Stimulated activated CD8-positive, alpha-beta memory T cell treated with anti-CD3 and anti-CD28 coated beads, Interleukin-12 subunit alpha, Interleukin-12 subunit beta, amount 100 ng/mL, for 4 hours (primary cell): ENCODE data around the gene OR2T1.
"Not testable (repeated sequence)": the region's sequence is repeated elsewhere in the genome, so short reads cannot be mapped to it uniquely, and the experiment has no call there.

Source experiments
- DNase-seq: peaks from one replicate; pipeline ENCODE4 v3.0.0-alpha.2; 2020; ENCODE audit warnings: low read depth

Gene OR2T1

DNA sequence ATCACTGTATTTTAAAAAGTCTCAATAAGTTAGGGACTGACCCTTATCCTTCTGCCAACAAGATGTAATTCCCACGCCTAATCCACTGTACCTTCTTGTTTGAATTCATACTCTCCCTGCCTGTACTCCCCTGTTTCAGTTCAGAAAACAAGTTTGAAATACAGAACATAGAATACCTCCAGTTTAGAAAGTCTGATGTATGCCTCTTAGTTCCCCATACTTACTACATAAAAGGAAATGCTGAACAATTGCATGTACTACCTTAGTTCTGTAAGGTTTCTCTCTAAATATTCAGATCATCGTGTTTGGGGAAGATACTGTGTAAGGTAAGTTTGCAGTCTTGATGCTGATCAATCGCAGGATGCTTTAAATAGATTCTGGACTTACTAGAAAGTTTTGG is 33.5 kb downstream of the OR2T1 start:
- not testable (repeated sequence) for DNase-seq

DNA sequence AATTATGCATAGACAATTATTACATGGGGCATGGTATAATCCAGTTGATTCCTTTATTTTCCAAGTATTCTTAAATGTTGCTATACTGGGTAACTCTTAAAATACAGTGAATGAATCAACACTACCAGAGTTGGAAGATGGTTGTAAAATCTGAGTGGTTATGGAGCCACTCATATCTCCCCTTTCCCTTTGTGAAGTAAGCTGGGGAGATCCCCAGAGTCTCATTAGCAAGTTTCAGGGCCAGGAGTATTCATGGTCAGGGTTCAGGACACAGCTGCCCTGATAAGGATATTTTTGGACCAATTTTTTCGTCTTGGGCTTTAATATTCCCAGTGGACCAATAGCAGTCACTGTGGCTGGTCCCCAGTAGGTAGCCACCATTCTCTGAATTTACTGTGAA is 35.8 kb downstream of the OR2T1 start:
- DNase-seq = not testable (repeated sequence)

DNA sequence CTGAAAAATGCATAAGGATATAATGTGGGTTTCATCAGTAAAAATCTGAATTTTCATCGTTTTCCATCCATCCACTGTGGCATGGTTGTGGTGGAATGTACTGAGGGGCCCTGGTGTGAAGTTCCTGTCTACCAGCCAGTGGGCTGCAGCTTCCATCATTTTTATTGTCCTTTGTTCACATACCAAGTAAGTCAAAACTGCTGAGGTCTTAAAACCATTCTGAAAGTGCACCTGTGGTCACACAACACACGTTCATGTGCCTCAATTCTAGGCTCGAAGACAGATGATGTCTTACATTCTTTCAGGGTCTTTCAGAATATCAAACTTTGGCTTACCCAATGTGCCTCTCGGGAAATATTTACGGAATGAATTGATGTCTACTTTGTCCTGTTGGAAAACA is 36.4 kb downstream of the OR2T1 start:
- not testable (repeated sequence) for DNase-seq

DNA sequence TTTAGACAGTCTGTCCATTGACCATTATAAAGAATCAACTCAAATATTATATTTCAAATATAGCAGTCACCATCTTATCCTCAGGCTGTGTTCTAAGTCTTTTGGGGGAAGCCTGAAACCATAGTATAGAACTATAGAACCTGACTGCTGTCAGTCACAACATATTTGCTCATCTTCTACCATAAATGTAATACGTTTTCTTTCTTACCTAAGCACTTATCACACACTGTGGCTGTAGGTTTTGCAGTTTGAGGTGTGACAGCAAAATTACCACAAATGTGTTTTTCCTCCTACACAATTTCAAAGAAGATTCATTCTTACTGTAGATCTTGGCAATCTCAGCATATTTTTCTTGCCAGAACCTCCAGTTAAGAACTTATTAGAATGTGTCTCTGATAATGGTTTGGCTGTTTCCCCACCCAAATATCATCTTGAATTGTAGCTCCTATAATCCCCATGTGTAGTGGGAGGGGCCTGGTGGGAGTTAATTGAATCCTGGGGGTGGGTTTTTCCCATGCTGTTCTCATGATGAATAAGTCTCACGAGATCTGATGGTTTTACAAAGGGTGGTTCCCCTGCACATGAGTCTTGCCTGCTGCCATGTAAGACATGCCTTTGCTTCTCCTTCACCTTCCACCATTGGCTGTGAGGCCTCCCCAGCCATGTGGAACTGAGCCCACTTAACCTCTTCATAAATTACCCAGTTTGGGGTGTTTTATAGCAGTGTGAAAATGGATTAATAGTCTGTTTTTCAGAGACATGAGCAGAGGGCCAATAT is 39.8 kb downstream of the OR2T1 start:
- not testable (repeated sequence) for DNase-seq

DNA sequence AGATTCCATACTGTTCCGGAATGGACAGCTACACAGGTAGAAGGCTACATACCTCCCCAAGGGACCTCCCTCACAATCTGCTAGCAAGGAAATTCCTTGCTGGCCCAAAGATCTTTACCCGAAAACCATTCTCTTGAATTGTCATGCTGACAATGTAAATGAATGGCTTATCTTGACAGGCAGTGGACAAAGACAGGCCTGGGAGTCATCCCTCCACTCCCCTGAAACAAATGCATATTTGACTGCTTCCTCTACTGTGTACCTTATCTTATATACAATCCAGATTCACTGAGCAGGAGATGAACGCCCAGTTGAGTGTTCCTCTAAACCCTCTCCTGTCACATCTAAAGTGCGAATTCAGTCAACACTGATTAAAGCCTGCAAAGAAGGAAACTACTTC is 41.8 kb downstream of the OR2T1 start:
- not testable (repeated sequence) for DNase-seq

DNA sequence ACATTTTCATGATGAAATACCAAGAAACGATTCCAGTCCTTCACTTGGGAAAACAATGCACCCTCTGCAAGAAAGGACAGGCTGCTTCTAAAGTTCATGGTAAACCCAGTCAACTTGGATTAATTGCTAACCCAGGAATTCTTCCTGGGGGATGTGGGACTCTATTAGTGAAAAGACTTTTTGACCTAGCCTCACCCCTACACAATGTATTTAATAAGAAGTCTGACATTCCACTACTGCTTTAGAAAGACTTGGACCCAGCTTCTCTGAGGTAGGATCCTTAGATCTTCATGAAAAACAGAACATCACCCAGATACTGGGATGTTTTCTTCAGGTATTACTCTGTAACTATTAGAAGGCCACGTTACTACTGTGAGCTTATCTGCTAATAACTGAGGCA is 42.6 kb downstream of the OR2T1 start, which contains the start of gene OR2T2:
Gene OR2T2 (plus strand): TSS at position 239 of the 400 bp plus-strand sequence. CDS start 7,161 bp downstream, outside the sequence.
- not testable (repeated sequence) for DNase-seq

DNA sequence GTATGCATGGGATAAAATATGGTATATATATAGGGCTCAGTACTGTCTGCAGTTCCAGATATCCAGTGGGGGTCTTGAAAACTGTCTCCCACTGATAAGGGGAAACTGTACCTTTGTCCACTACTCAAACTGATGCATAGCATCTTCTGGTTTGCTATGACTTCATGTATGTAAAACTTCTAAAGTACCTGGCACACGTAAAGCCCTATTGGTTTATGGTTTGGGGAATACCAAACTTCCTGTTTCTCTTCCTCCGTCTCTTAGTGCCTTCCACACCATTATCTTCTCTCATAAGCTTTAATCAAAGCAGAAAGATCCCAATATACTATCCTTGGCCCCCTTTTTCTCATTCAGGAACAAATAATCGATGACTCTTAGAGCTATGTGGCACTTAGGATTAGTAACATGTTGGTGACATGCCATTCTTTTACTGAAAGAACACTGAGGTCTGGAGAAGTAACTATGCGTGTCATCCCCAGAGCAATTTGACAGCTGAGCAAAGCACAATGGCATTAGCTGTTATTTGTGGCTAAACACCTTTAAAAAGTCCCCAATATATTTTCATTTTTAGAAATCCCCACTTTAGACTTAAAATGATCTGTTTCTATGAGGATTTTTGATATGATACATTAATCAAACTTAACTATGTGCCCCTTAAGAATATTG is 45.7 kb downstream of the OR2T1 start:
- not testable (repeated sequence) for DNase-seq

DNA sequence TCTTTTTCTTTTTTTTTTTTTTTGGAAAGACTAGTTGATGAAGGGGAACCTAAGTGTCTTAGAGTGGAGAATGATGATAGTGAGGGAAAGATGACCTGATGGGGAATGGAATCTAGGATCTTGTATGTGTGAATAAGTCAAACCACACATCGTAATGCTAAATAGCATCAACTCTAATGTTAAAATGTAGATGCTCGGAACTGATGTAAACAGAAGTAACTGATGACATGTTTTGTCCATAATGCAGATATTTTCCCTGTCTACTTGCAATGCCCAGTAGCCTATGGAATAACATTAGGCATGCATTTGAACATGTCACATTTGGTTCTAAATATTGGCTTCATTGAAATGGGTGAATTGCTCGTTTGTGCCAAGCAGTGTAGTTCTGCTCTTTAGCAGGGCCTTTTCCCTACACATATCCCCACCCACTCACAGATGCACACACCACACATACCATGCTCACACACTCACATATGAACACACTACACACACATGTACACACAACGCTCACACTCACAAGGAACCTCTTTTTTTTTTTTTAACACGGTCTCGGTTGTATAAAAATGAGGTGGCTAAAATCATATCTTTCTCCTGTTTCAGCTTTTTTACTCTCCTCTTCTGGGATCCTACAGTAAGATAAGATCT is 47.1 kb downstream of the OR2T1 start:
- not testable (repeated sequence) for DNase-seq

DNA sequence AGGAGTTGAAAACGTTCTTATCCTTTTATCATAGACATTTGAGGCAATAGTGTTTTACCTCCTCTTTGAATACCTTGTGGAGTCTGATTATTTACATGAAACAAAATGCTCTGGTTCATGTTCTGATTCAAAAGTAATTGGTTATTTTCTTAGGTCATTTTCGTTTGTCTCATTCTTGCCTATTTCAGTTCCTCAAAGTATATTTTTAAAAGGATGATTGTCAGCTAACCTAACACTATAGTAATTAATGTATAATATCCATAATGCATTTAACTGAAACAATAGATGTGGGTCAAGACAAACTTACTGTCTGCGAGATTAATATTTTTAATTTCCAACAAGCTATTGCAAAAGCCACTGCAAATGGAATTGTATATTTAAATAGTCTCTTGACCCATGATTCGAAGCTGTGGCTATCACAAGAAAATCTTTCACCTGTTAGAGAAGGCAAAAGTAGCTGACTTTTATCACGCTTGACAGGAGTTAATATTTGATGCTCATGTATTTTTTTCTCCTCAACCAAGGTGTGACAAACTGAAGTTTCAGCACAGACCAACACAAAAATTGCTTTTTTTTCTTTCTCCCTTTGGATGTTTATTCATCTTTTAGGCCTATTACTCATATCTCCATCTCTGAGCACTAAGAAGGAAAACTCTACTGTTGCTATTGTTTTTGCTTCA is 47.8 kb downstream of the OR2T1 start:
- DNase-seq = not testable (repeated sequence)

DNA sequence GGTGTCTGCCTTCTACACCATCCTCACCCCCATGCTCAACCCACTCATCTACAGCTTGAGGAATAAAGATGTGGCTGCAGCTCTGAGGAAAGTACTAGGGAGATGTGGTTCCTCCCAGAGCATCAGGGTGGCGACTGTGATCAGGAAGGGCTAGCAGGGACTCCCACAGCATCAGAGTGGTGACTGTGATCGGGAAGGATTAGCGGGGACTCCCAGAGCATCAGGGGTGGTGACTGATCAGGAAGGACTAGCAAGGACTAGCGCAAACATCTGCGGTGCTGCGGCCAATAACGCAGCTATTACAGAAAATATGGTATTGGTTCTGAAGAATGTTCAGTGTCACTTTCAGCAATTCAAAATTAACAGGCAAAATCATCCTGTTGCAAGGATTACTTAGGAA is 50.8 kb downstream of the OR2T1 start:
- DNase-seq = not testable (repeated sequence)

DNA sequence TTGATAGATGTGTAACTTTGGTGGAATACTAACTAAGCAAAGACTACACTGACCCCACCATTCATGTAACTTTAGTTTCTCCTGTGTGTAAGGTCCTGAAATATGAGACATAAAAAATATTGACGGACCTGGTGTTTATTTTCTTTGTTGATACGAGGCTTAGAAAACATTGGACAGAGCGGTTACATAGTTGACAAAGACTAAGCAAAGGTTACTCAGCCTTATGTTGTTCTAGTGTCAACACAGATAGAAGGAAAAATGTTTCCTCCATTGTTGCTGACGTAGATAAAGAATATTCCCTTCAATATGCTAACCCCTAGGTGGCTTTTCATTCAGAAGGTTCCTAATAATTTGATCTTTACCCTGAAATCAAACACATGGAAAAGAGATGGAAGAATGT is 52.2 kb downstream of the OR2T1 start:
- DNase-seq = not testable (repeated sequence)

DNA sequence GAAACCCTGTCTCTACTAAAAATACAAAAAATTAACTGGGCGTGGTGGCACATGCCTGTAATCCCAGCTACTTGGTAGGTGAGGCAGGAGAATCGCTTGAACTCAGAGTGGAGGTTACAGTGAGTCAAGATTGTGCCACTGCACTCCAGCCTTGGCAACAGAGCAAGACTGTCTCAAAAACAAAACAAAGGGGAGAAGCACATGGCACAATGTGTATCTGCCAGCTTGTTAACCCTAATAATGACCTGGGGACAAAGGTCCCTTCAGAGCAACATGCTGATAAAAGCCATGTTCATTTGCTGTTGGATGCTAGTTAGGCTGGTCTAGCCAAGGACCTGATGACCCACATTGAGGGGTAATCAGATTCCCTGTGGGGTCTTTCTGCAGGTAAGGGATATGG is 53.8 kb downstream of the OR2T1 start:
- DNase-seq = not testable (repeated sequence)
